Neural crest cell (in vitro differentiated cells): Measurements from ENCODE around the gene FSTL5. TPM values are rescaled to one million over a fixed set of nuclear protein-coding genes. Genes with fewer than 3 reads are reported as not detected.

Source experiments
- DNase-seq: peaks from one replicate; pipeline ENCODE4 v3.0.0; 2021; ENCODE audit warnings: low read depth, mixed read lengths, low spot score
- H3K27ac Mint-ChIP-seq: one replicate; pipeline ENCODE4 v1.8.0; 2021; ENCODE audit warnings: mild to moderate bottlenecking, mixed read lengths; ENCODE audit not compliant: unreplicated experiment
- H3K27me3 Mint-ChIP-seq: 2 replicates; pipeline ENCODE4 v1.8.0; 2021; ENCODE audit warnings: low read depth, mild to moderate bottlenecking, mixed read lengths
- H3K36me3 Mint-ChIP-seq: 2 replicates; pipeline ENCODE4 v1.8.0; 2021; ENCODE audit warnings: low read depth, mild to moderate bottlenecking, mixed read lengths
- H3K4me1 Mint-ChIP-seq: 2 replicates; pipeline ENCODE4 v1.8.0; 2021; ENCODE audit warnings: mixed read lengths
- H3K4me3 Mint-ChIP-seq: one replicate; pipeline ENCODE4 v1.8.0; 2021; ENCODE audit warnings: mild to moderate bottlenecking, mixed read lengths
- H3K9me3 Mint-ChIP-seq: 2 replicates; pipeline ENCODE4 v1.8.0; 2021; ENCODE audit warnings: mixed read lengths
- total RNA-seq: library from RNA; stranded (reverse); gene quantifications from 2 replicates; pipeline ENCODE4 v1.2.1, GENCODE V29; 2021
- TF ChIP-seq, protein P1 (sequence below): fragments of 200-600 bp; sonication (generic); conservative IDR thresholded peaks from 2 replicates; pipeline ENCODE4 v1.5.0; 2021; ENCODE audit warnings: antibody characterized with exemption, mild to moderate bottlenecking

FSTL5 gene
- total RNA-seq, 1 donor from 2014 or later, result 7.4 TPM

GRCh38 chr4:162149644-162150043, 14.2 kb downstream of the FSTL5 start:
- no peak overlapping the region for H3K27ac Mint-ChIP-seq

DNA sequence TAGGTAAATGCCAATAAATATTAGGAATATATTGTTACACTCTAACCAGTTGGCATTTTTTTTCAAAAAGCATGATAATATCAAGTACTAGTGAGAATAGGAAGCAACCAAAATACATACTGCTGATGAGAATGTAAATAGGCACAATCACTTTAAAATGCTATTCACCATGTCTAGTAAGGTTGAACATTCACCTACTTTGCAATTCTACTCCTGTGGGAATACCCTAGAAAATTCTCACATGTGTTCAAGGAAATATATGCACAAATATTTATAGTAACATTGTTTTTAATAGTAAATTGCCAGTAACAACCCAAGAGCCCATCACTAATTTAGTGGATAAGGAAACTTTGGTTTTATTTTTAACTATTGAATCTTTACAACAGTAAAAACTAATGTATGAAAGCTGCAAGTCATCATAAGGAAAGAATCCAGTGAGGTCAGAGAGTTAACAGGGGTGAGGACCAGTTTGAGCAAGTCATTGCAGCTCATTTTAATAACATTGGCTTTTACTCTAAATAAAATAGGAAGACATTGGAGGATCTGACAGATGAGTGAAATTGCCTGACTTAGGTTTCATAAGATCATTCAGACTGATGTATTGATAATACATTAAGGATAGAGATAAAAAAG, 23.6 kb downstream of the FSTL5 start:
- Mint-ChIP-seq H3K4me1 (peaks cover 8% of the 10 kb centered on the region), H3K4me3 (no peak overlapping the region), H3K9me3 (peaks cover 9% of the 10 kb centered on the region), H3K36me3 (peaks cover 3% of the 10 kb centered on the region), H3K27me3 (no peaks in the 10 kb centered on the region), H3K27ac (no peak overlapping the region)
- TF ChIP-seq, protein P1, sequence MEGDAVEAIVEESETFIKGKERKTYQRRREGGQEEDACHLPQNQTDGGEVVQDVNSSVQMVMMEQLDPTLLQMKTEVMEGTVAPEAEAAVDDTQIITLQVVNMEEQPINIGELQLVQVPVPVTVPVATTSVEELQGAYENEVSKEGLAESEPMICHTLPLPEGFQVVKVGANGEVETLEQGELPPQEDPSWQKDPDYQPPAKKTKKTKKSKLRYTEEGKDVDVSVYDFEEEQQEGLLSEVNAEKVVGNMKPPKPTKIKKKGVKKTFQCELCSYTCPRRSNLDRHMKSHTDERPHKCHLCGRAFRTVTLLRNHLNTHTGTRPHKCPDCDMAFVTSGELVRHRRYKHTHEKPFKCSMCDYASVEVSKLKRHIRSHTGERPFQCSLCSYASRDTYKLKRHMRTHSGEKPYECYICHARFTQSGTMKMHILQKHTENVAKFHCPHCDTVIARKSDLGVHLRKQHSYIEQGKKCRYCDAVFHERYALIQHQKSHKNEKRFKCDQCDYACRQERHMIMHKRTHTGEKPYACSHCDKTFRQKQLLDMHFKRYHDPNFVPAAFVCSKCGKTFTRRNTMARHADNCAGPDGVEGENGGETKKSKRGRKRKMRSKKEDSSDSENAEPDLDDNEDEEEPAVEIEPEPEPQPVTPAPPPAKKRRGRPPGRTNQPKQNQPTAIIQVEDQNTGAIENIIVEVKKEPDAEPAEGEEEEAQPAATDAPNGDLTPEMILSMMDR, result no peak
- no peak for DNase-seq

More at GRCh38 chr4:162149644-162150043, 14.2 kb downstream of the FSTL5 start:
- Mint-ChIP-seq H3K9me3 (no peaks in the 10 kb centered on the region), H3K4me3 (no peak overlapping the region), H3K36me3 (no peaks in the 10 kb centered on the region), H3K27me3 (no peaks in the 10 kb centered on the region), H3K4me1 (peaks cover 6% of the 10 kb centered on the region)
- TF ChIP-seq, protein P1, result no peak
- DNase-seq, result no peak

- H3K27ac Mint-ChIP-seq, result no peak overlapping the region
- peaks cover 8% of the 10 kb centered on the region for H3K4me1 Mint-ChIP-seq
- H3K9me3 Mint-ChIP-seq, result peaks cover 9% of the 10 kb centered on the region
- TF ChIP-seq, protein P1, result no peak
- H3K4me3 Mint-ChIP-seq, result no peak overlapping the region
- no peaks in the 10 kb centered on the region for H3K27me3 Mint-ChIP-seq
- H3K36me3 Mint-ChIP-seq, result peaks cover 3% of the 10 kb centered on the region
- no peak for DNase-seq
These were observed 24.4 kb downstream of the FSTL5 start for GRCh38 chr4:162139412-162139811.

GRCh38 chr4:162131256-162131655, 32.5 kb downstream of the FSTL5 start:
- Mint-ChIP-seq H3K27ac (no peak overlapping the region), H3K36me3 (no peaks in the 10 kb centered on the region), H3K4me3 (no peak overlapping the region), H3K4me1 (no peaks in the 10 kb centered on the region), H3K27me3 (no peaks in the 10 kb centered on the region), H3K9me3 (no peaks in the 10 kb centered on the region)
- DNase-seq, result no peak
- TF ChIP-seq, protein P1, result peak; percentile 59

DNA sequence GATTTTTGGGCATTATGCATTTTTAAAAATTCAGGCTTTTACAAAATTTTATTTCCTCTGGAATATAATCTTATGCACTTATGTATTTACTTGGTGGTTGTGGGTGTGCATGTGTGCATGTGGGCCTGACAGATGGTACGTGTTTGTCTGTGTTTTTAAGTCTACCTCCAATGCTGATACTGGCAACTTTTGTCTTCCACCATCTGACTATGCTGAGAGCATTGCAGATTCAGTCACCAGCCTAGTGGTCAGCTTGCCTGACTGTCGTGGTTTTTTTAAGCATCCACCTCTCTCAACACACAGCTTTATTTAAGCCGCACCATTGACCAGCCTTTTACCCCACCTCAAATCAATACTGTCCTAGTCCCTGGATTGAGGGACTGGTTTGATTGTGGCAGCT, 37.1 kb downstream of the FSTL5 start:
- no peaks in the 10 kb centered on the region for H3K27me3 Mint-ChIP-seq
- H3K27ac Mint-ChIP-seq, result no peak overlapping the region
- H3K4me1 Mint-ChIP-seq, result peaks cover 5% of the 10 kb centered on the region
- H3K4me3 Mint-ChIP-seq, result no peak overlapping the region
- TF ChIP-seq, protein P1, result no peak
- no peaks in the 10 kb centered on the region for H3K9me3 Mint-ChIP-seq
- DNase-seq, result no peak
- H3K36me3 Mint-ChIP-seq, result no peaks in the 10 kb centered on the region
